Fibroblast of skin of abdomen (primary cell): Measurements from ENCODE around the gene NEGR1.

Experiments used
- DNase-seq: peaks from one replicate; pipeline ENCODE4 v3.0.0-alpha.2; 2013

NEGR1 gene

GRCh38 chr1:71676979-71677925, 605.1 kb downstream of the NEGR1 start:
- peak; percentile 71 for DNase-seq

- no peak for DNase-seq
These were observed 614.3 kb downstream of the NEGR1 start for GRCh38 chr1:71668065-71668464.

DNA sequence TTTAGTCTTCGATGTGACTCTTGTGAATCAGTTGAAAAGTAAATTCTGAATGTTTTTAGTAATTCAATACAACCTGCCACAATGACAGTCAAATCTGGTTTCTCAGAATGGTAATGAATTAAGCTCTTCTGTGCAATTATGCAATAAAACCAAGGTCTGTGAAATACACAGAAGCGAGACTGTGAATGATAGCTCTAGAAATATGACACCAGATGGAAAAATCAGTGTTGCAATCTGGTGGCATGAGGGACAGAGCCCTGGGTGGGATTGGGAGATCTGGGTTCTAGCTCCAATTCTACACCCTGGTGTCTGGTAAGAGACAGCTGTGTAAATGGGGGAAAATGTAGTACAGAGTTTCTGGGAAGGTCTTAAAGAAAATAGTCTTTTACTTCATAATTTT, 615.1 kb downstream of the NEGR1 start:
- peak; percentile 76 for DNase-seq

- peak; percentile 65 for DNase-seq
These were observed 615.7 kb downstream of the NEGR1 start for GRCh38 chr1:71666609-71667008.

- DNase-seq, result peak; percentile 84
These were observed 621.9 kb downstream of the NEGR1 start for GRCh38 chr1:71660411-71660810.

DNA sequence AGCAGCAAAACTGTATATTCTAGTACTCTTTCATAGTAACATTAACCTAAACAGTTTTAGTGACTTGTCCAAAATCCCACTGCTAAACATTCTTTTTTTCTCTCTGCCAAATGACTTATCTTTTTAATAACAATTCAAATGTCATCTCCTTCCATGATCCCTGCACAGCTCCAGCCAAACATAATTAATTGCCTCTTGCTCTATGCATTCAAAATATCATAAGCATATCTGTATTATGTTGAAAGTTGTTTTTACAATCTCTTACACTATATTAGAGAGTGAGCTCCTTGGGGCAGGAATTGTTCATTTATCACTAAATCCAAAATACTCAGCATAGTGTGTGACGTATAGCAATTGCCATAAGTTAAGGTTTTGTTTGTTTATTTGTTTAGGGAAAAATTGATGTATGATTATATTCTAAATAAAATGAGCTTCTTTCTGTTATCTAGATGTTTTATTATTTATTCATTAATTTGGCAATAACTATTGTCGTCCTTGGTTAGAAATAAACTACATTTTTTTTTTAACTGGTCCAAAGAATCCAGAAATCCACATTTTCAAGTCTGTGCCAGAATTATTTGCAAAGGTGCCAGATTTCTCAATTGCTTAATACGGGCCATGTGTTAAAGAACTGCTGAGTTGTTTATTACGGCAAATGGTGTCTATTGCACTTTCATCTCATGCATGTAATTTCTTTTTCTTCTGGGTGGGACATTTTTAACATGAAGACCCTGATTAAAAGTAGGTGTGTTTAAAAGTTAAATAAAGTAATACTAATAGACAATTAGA, 624.3 kb downstream of the NEGR1 start:
- DNase-seq, result peak; percentile 82

GRCh38 chr1:71656902-71657301, 625.4 kb downstream of the NEGR1 start:
- DNase-seq, result peak; percentile 73

GRCh38 chr1:71655604-71656003, 626.7 kb downstream of the NEGR1 start:
- no peak for DNase-seq

- no peak for DNase-seq
These were observed 628.4 kb downstream of the NEGR1 start for GRCh38 chr1:71653952-71654351.

DNA sequence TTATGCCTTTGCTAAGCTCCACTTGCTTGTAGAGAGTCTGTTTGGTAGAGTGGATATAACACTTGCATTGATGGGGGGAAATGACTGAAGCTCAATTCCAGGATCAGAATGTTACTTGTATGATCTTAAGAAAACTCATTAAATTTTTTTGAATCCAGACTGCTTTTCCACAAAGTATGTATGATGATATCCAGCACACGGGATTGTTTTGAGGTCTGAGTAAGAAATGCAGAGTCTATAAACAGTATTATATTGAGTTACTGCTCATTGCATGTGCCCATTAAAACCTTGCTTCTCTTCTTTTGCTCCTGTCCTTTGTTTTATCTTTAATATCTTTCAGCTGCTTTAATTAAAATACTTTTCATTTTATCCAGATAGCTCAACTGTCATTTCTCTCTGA, 631.1 kb downstream of the NEGR1 start:
- no peak for DNase-seq

- DNase-seq, result peak; percentile 85
These were observed 632.2 kb downstream of the NEGR1 start for GRCh38 chr1:71650119-71650518.

- no peak for DNase-seq
These were observed 632.7 kb downstream of the NEGR1 start for GRCh38 chr1:71649608-71650007.

DNA sequence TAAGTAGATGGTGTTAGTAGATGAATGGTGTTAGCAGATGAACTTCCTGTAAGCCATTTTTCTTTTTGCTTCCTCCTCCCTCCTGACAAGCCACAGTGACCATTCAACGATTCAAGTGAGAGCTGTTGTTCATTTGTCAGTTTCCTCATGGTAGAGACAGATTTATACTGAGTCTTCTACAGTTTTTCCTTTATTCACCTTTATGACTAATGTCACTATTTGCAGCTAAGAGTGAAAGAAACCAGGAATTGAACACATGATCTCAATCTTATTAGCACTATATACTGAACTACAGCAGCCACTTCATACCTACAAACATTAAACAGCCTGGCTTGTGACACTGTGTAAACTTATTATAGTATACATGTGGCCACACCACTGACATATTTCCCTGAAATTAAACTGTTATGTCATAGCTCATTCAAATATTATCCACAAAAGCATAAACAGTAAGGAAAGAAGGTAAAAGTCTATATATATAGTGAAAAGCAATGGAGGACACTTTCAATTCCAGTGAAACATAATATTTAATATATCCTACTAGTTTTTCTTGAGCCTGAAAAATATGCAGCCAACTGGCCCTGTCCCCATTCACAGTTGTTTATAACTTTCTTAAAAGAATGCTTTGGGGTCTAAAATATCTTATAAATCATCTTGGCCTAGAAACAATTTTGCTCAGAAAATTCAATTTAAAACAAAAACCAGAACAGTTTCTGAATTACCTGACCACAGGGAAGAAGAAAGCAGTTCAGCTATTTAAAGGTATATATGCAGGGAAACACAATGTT, 634.6 kb downstream of the NEGR1 start:
- DNase-seq, result no peak

GRCh38 chr1:71645015-71645414, 637.3 kb downstream of the NEGR1 start:
- DNase-seq, result no peak

GRCh38 chr1:71641903-71642302, 640.4 kb downstream of the NEGR1 start:
- DNase-seq, result no peak

GRCh38 chr1:71640998-71641397, 641.3 kb downstream of the NEGR1 start:
- DNase-seq, result no peak

- DNase-seq, result no peak
These were observed 642.2 kb downstream of the NEGR1 start for GRCh38 chr1:71640116-71640515.

DNA sequence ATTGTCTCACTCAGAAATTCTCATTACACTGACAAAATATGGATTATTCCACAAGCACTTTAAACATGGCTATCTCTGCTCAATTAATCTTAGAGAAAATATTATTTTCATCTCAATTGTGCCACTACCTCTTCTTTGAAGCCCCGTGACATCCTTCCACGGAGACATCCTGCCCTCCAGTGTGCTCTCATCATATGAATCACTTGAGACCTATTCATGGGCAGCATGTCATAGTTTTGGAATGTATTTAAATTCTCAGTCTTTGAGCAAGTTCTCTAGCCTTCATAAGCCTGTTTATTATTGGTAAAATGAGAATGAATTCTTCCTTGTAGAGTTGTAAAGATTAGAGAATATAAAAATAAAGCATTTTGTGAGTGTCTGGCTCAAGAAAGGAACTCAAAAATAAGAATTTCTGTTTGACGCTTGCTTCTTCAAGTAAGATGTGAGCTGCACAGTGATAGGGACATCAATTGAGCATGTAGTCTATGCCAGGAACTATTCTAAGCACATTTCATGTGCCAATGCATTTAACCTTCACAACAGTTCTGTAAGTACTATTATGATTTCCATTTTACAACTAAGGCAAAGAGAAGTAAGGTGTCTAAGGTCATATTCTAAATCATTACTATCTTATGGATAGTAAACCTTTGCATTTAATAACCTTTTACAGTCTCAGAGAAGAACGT, 644.1 kb downstream of the NEGR1 start:
- DNase-seq, result peak; percentile 73

DNA sequence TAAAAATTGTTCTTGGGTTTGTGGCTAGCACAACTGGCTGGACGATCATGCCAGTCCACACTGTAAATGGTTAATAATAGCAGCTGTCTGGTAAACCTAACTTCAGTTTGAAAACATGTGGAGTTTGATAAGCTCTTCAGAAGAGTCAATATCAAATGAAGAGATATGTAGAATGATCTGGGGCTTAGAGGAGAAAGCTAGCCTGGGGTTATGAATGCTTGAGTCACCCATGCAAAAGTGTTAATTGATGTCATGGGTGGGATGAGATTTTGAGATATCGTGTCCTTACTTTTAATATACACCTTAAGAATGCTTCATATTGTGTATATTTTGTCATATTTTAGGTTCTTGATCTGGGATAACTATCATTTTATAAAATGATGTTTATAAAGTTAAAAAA, 646.8 kb downstream of the NEGR1 start:
- no peak for DNase-seq

DNA sequence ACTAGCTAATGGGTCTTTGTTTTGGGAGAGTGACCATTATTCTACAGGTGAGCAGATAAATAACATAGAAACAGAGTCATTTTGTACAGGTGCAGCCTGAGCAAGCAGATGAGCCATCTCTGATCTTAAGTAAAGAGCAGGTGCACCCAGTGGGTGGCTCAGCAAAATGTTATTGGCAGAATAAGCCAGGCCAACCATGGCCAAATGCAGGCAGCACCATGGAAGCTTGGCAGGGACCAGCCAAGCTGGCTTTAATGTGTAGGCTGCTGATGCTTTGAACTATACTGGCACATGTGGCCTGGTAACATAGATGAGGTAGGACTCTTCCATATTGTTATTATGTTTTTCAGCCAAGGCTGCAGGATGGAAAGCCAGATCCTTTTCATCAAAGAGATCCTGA, 648.2 kb downstream of the NEGR1 start:
- no peak for DNase-seq

DNA sequence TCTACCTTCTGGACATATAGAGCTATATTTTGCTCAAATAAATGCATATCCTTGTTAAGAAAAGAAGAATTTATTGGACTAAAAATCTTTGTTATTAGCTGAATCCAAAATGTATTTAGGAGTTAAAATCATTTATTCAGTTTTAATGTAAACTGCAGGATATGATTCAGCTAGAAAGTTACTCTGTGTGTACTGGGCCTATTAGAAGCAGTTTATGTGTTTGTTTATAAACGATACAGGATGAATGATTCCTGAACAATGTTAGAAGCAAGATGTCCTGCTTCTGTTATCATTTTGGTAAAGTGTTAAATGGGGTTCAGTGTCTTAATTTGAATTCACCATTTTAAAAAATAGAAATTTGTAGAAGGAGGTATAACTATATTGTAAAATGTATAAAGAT, 652.3 kb downstream of the NEGR1 start:
- DNase-seq, result no peak

GRCh38 chr1:71625004-71625403, 657.3 kb downstream of the NEGR1 start:
- no peak for DNase-seq
